ENCODE results near the gene SLC66A3. TPM values are rescaled to one million over a fixed set of nuclear protein-coding genes. Genes with fewer than 3 reads are reported as not detected.

The SLC66A3 gene
- total and polyA plus RNA-seq, 4 donors: 6.7 to 17.6 (median 9.3) TPM

DNA sequence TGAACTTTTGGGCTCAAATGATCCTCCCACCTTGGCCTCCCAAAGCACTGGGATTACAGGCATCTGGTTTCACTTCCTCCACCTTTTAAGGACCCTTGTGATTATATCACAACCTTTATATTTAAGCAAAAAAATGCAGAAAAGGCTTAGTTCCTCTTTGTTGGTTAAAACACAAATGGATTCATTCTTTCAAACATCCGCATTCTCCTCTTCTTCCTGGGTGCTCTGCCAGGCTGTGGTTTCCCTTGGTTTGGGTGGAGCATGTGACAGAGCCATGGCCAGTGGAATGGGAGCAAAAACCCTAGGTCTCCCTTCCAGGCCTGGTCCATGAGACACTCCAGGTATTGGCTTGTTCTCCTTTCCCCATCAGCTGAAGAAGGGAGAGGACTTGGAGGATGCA lies 9.9 kb upstream of the SLC66A3 start:
- no peak for TF ChIP-seq JUND (IDR thresholded peaks at IDR 0.05)
- TF ChIP-seq YY1 (IDR thresholded peaks at IDR 0.05): no peak
- TF ChIP-seq, protein P1, sequence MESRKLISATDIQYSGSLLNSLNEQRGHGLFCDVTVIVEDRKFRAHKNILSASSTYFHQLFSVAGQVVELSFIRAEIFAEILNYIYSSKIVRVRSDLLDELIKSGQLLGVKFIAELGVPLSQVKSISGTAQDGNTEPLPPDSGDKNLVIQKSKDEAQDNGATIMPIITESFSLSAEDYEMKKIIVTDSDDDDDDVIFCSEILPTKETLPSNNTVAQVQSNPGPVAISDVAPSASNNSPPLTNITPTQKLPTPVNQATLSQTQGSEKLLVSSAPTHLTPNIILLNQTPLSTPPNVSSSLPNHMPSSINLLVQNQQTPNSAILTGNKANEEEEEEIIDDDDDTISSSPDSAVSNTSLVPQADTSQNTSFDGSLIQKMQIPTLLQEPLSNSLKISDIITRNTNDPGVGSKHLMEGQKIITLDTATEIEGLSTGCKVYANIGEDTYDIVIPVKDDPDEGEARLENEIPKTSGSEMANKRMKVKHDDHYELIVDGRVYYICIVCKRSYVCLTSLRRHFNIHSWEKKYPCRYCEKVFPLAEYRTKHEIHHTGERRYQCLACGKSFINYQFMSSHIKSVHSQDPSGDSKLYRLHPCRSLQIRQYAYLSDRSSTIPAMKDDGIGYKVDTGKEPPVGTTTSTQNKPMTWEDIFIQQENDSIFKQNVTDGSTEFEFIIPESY (IDR thresholded peaks at IDR 0.05): no peak
- TF ChIP-seq FOXA1 (IDR thresholded peaks at IDR 0.05): no peak
- no peak for TF ChIP-seq RAD21 (IDR thresholded peaks at IDR 0.05)
- TF ChIP-seq MAX (IDR thresholded peaks at IDR 0.05): no peak
- no peak for TF ChIP-seq CTCF (IDR thresholded peaks at IDR 0.05; ENCODE audit: low read depth, low read length, missing input control)
- TF ChIP-seq SP1 (IDR thresholded peaks at IDR 0.05): no peak
- TF ChIP-seq HNF4G (IDR thresholded peaks at IDR 0.05): no peak
- TF ChIP-seq, protein P2, sequence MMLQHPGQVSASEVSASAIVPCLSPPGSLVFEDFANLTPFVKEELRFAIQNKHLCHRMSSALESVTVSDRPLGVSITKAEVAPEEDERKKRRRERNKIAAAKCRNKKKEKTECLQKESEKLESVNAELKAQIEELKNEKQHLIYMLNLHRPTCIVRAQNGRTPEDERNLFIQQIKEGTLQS (IDR thresholded peaks at IDR 0.05): no peak
- TF ChIP-seq, protein P3, sequence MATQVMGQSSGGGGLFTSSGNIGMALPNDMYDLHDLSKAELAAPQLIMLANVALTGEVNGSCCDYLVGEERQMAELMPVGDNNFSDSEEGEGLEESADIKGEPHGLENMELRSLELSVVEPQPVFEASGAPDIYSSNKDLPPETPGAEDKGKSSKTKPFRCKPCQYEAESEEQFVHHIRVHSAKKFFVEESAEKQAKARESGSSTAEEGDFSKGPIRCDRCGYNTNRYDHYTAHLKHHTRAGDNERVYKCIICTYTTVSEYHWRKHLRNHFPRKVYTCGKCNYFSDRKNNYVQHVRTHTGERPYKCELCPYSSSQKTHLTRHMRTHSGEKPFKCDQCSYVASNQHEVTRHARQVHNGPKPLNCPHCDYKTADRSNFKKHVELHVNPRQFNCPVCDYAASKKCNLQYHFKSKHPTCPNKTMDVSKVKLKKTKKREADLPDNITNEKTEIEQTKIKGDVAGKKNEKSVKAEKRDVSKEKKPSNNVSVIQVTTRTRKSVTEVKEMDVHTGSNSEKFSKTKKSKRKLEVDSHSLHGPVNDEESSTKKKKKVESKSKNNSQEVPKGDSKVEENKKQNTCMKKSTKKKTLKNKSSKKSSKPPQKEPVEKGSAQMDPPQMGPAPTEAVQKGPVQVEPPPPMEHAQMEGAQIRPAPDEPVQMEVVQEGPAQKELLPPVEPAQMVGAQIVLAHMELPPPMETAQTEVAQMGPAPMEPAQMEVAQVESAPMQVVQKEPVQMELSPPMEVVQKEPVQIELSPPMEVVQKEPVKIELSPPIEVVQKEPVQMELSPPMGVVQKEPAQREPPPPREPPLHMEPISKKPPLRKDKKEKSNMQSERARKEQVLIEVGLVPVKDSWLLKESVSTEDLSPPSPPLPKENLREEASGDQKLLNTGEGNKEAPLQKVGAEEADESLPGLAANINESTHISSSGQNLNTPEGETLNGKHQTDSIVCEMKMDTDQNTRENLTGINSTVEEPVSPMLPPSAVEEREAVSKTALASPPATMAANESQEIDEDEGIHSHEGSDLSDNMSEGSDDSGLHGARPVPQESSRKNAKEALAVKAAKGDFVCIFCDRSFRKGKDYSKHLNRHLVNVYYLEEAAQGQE (IDR thresholded peaks at IDR 0.05): no peak
- no peak for TF ChIP-seq RXRA (IDR thresholded peaks at IDR 0.05)
- TF ChIP-seq TAF1 (conservative IDR thresholded peaks at IDR 0.05): no peak
- no peak for TF ChIP-seq HNF4A (conservative IDR thresholded peaks at IDR 0.05)
- TF ChIP-seq FOXA2 (IDR thresholded peaks at IDR 0.05): no peak
- no peak for TF ChIP-seq NR2F2 (IDR thresholded peaks at IDR 0.05)
- no peak for TF ChIP-seq GABPA (IDR thresholded peaks at IDR 0.05 in 1 of 2, conservative IDR thresholded peaks at IDR 0.05 in 1 of 2)

DNA sequence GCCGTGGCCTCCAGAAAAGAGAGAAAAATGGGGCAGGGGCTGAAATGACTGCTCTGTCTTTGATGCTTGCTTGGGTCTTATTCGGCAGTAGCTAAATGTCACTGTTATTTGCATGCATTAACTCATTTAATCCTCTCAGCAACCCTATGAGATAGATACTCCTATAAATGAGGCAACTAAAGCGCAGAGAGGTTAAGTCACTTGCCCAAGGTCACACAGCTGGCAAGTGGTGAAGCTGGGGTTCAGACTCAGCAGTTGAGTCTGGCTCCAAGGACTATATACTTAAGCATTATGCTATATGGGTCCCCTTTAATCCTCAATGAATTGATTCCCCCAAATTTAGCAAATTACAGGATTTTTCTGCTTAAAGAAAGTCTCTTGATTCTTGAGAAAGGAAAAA lies 9.2 kb upstream of the SLC66A3 start:
- 93% methylated on average over 3 of the region's 3 CpGs for WGBS

More for the DNA sequence above, 9.9 kb upstream of the SLC66A3 start:
- no peak for DNase-seq (ENCODE audit: low spot score)
- 89% methylated on average over 1 of the region's 1 CpG for WGBS
- Histone ChIP-seq H3K9me3 (ENCODE audit: control insufficient read depth in 4 of 4, low read length in 3 of 4) (no peaks in the 10 kb centered on the region), H3K9ac (ENCODE audit: low read depth in 1 of 2, low read length in 2 of 2) (no peak overlapping the region), H3K4me3 (ENCODE audit: low read depth in 1 of 3, low read length in 3 of 3) (no peak overlapping the region), H3K36me3 (ENCODE audit: control insufficient read depth in 4 of 4, insufficient read depth in 3 of 4, low read depth in 1 of 4, low read length in 3 of 4) (no peaks in the 10 kb centered on the region), H3K4me1 (ENCODE audit: control insufficient read depth in 4 of 4, insufficient read depth in 4 of 4, low read length in 3 of 4) (no peaks in the 10 kb centered on the region), H3K27me3 (ENCODE audit: control insufficient read depth in 4 of 4, insufficient read depth in 4 of 4, low read length in 3 of 4) (no peaks in the 10 kb centered on the region), H3K27ac (ENCODE audit: low read depth in 1 of 2, low read length in 2 of 2) (no peak overlapping the region)

More for the DNA sequence above, 9.2 kb upstream of the SLC66A3 start:
- Histone ChIP-seq H3K4me1 (ENCODE audit: control insufficient read depth in 4 of 4, insufficient read depth in 4 of 4, low read length in 3 of 4) (no peaks in the 10 kb centered on the region), H3K27me3 (ENCODE audit: control insufficient read depth in 4 of 4, insufficient read depth in 4 of 4, low read length in 3 of 4) (no peaks in the 10 kb centered on the region), H3K9ac (ENCODE audit: low read depth in 1 of 2, low read length in 2 of 2) (no peak overlapping the region), H3K36me3 (ENCODE audit: control insufficient read depth in 4 of 4, insufficient read depth in 3 of 4, low read depth in 1 of 4, low read length in 3 of 4) (no peaks in the 10 kb centered on the region), H3K4me3 (ENCODE audit: low read depth in 1 of 3, low read length in 3 of 3) (no peak overlapping the region), H3K27ac (ENCODE audit: low read depth in 1 of 2, low read length in 2 of 2) (no peak overlapping the region), H3K9me3 (ENCODE audit: control insufficient read depth in 4 of 4, low read length in 3 of 4) (no peaks in the 10 kb centered on the region)
- TF ChIP-seq, protein P3 (IDR thresholded peaks at IDR 0.05): no peak
- DNase-seq (ENCODE audit: low spot score): no peak
